Measurements from ENCODE around the gene TSPAN18.

- TF ChIP-seq CTCF (IDR thresholded peaks at IDR 0.05) (no peak), POLR2A (IDR thresholded peaks at IDR 0.05) (no peak), POLR2AphosphoS5 (IDR thresholded peaks at IDR 0.05) (no peak)
Measured at GRCh38 chr11:44725757-44726282, 942 bp upstream of the TSPAN18 start.

Measured in transverse colon (tissue), 4 donors.